Measurements from ENCODE around the gene TM4SF20.
"Not testable (repeated sequence)": the region's sequence is repeated elsewhere in the genome, so short reads cannot be mapped to it uniquely, and the experiment has no call there.

TM4SF20 gene

DNA sequence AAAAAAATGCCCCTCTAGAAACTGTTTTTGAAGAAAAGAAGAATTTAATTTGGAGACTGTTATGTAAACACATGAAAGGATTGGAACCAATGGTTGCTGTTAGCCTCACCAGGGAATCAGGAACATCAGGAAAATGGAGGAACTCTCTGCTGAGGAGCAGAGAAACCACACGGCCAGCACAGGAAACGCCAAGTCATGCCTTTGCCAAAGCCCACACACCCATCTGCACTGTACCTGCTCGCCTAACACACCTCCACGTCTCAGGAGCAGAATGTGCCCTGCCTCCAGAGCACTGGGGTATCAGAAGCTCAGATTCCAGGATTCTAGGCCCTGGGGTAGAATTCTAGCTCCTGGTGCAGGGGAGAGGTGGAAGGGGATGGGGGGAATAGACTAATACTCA lies 18.5 kb upstream of the TM4SF20 start:
- DNase-seq (ENCODE audit: low read depth): no peak
- no peak overlapping the region for H3K4me3 ChIP-seq (ENCODE audit: low read length)
- TF ChIP-seq, protein P1, sequence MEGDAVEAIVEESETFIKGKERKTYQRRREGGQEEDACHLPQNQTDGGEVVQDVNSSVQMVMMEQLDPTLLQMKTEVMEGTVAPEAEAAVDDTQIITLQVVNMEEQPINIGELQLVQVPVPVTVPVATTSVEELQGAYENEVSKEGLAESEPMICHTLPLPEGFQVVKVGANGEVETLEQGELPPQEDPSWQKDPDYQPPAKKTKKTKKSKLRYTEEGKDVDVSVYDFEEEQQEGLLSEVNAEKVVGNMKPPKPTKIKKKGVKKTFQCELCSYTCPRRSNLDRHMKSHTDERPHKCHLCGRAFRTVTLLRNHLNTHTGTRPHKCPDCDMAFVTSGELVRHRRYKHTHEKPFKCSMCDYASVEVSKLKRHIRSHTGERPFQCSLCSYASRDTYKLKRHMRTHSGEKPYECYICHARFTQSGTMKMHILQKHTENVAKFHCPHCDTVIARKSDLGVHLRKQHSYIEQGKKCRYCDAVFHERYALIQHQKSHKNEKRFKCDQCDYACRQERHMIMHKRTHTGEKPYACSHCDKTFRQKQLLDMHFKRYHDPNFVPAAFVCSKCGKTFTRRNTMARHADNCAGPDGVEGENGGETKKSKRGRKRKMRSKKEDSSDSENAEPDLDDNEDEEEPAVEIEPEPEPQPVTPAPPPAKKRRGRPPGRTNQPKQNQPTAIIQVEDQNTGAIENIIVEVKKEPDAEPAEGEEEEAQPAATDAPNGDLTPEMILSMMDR (conservative IDR thresholded peaks at IDR 0.05; ENCODE audit: low read length): no peak

DNA sequence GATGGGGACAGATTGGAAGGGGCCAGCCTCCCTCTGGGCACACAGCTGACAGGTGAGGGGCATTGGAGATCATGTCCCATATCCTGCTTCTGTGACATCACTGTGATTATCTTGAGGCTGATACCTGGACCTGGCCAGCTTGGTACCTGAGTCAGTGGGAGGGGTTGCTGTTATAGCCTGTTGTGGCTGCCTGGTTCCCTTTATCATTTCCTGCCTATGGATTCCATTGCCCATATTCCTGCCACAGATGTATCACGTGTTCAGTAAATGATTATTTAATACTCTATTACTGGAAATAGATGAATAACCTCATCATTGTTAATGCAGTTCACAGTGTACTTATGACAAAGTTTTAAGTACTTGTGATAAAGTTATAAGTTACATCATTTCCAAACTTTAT lies 16.4 kb upstream of the TM4SF20 start:
- no peak overlapping the region for H3K4me3 ChIP-seq (ENCODE audit: low read length)
- TF ChIP-seq, protein P1 (conservative IDR thresholded peaks at IDR 0.05; ENCODE audit: low read length): no peak
- no peak for DNase-seq (ENCODE audit: low read depth)

DNA sequence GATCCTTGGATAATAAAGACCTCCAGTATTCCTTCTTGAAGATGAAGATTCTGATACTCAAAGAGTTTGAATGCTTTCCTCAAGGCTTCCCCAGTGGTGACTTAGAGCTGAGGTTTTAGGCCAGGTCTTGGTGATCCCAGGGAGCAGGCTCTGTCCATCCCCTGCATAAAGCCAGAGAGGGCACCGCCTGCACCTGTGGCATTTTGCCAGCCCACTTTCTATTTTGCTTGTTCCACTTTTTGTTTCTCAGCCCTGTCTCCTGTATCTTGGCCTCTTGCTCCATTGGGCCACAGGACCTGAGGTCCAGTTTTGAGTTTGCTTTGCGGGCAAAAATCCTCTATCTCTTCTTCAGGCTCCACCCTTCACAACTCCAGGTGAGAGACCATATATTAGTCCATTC lies 15.3 kb upstream of the TM4SF20 start:
- TF ChIP-seq, protein P1 (conservative IDR thresholded peaks at IDR 0.05; ENCODE audit: low read length): no peak
- no peak for DNase-seq (ENCODE audit: low read depth)
- no peak overlapping the region for H3K4me3 ChIP-seq (ENCODE audit: low read length)

DNA sequence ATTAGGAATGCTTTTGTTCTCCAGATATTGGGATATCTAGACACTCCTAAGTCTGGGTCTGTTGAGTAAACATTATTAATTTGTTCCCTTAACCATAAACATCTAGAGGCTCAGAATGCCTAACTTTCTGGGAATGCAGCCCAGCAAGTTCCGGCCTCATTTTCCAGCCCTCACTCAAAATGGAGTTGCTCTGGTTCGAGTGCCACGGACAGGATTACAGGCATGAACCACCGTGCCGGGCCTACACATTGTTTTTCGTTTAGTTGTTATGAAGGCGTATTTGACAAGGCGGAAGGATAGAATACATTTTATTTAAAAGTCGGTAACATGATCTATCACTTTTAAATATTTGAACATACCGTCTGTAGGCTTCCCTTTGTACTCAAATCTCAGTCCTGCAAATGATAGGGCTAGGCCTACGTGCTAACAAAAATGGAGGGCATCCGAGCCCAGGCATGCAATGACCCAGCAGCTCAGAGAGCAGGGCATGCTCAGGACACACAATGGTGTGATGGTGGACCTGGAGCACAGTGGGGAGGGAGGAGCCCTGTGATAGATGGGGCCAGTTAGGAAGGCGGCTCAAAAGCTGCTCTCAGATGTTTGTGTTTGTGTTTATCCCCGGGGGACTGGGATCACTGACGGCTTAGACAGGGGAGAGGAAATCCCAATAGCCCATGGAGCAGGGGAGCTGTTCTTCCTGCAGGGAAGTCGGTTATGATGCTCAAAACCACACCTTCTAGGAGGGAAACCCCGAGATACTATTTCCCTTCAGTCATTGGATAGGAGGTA lies 11.6 kb upstream of the TM4SF20 start:
- no peak overlapping the region for H3K4me3 ChIP-seq (ENCODE audit: low read length)
- DNase-seq (ENCODE audit: low read depth): no peak
- TF ChIP-seq, protein P1 (conservative IDR thresholded peaks at IDR 0.05; ENCODE audit: low read length): no peak

DNA sequence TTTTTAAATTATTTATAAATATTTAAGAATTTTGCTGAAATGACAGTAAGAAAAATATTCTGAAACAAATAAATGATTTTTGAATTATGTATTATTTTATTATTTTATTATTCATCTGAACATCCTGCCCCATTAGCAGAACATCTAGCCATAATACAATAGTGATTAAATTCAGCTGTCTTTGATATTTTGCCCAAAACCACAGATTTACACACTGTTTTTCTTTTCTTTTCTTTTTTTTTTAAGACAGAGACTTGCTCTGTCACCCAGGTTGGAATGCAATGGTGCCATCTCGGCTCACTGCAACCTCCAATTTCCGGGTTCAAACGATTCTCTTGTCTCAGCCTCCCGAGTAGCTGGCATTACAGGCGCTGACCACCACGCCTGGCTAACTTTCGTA lies 10.6 kb upstream of the TM4SF20 start:
- H3K4me3 ChIP-seq (ENCODE audit: low read length): no peak overlapping the region
- no peak for DNase-seq (ENCODE audit: low read depth)
- TF ChIP-seq, protein P1 (conservative IDR thresholded peaks at IDR 0.05; ENCODE audit: low read length): no peak

DNA sequence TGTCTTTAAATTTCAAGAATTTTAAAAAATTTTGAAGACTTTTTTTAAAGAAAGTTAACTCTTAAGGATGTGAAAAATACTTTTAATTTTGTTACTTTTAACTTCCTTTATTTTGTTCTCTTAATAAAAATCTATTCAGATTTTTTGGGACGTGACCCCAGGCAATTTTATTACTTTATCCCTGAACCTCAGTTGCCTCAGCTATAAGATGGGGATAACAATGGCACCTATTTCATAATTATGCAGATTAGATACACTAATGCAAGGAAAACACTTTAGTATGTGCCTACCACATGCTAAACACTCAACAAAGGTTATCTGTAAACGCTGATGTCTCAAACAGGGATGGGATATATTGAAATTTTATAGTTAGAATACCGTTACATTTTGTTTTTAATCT lies 10.1 kb upstream of the TM4SF20 start:
- TF ChIP-seq, protein P1 (conservative IDR thresholded peaks at IDR 0.05; ENCODE audit: low read length): no peak
- no peak for DNase-seq (ENCODE audit: low read depth)
- no peak overlapping the region for H3K4me3 ChIP-seq (ENCODE audit: low read length)

DNA sequence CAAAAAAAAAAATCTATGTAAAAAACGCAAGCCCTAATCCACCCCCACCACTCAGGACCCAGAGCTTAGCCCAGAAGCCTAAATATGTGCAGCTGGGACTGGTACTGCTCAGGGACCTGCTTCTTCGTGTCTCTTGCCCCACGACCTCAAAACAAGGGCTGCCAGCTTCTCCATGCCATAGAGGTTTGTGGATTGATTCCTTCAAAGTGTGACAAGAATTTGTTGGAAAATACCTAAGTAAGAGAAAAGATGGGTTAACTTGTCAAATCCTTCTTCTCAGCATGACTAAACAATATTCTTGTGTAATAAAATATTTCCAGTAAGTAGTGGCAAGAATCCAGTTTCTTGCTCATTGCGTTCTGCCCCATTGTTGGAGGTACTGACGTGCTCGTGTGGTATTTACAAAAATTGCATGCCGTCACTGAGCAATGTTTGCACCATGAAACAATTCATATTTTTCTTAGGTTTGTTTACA lies 9.5 kb upstream of the TM4SF20 start:
- TF ChIP-seq, protein P1 (conservative IDR thresholded peaks at IDR 0.05; ENCODE audit: low read length): no peak
- peak; percentile 96 for DNase-seq (ENCODE audit: low read depth)
- no peak overlapping the region for H3K4me3 ChIP-seq (ENCODE audit: low read length)

DNA sequence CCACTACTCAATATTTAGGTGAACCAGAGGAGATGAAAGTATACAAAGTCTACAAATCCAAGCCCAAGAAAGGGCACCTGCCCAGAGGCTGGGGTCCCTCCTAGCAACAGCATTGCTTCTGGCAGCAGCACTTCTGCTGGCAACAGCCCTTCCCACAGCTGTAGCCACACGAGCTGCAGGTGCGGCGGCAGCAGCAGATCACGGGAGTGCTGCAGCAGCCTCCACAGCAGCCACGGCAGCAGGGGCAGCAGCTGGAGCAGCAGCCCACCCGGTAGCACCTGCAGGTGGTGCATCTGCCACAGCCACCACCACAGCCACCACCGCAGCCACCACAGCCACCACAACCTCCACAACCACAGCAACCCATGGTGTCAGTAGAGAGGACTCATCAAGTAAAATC lies 8.5 kb upstream of the TM4SF20 start, which contains the start of gene SCYGR1:
Gene SCYGR1 (minus strand): TSS at position 367 of the 400 bp plus-strand sequence. CDS start 0 bp downstream, at position 367.
- not testable (repeated sequence) for DNase-seq (ENCODE audit: low read depth); H3K4me3 ChIP-seq (ENCODE audit: low read length)

Data from AG10803 (cell line).